Measurements from ENCODE around the gene CSMD2. TPM values are rescaled to one million over a fixed set of nuclear protein-coding genes. Genes with fewer than 3 reads are reported as not detected.

CSMD2 gene
- total RNA-seq, 3 donors from 2014 or later: 0.12 to 0.41 (median 0.28) TPM

DNA sequence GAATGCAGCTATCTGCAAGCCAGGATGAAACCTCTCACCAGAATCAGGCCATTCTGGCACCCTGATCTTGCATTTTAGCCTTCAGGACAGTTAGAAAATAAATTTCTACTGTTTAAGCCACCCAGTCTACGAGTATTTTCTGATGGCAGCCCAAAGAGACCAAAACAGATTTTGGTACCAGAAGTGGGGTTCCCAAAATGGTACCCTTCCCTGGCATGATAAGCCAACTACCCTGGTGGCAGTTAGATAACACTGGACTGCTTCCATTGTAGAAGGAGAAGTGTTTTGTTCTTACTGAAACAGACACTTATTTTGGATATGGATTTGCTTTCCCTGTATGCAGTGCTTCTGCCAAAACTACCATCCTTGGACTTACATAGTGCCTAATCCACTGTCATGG is 115.0 kb downstream of the CSMD2 start:
- no peak for TF ChIP-seq CTCF (IDR thresholded peaks at IDR 0.05)
- Histone ChIP-seq H3K36me3 (ENCODE audit: low read depth) (no peaks in the 10 kb centered on the region), H3K4me3 (no peak overlapping the region), H3K4me1 (ENCODE audit: low read depth) (no peaks in the 10 kb centered on the region), H3K9me3 (peaks cover 3% of the 10 kb centered on the region)
- DNase-seq: no peak
- ATAC-seq: no peak
- intact Hi-C loops (cut with DNase I, micrococcal nuclease): no loop called here

- H3K36me3 ChIP-seq (ENCODE audit: low read depth): no peaks in the 10 kb centered on the region
- intact Hi-C loops (cut with DNase I, micrococcal nuclease): no loop called here
- no peak overlapping the region for H3K4me3 ChIP-seq
- H3K4me1 ChIP-seq (ENCODE audit: low read depth): no peaks in the 10 kb centered on the region
- DNase-seq (no peak), ATAC-seq (no peak)
- H3K9me3 ChIP-seq: peaks cover 3% of the 10 kb centered on the region
- no peak for TF ChIP-seq CTCF (IDR thresholded peaks at IDR 0.05)
Measured at GRCh38 chr1:34049477-34049876, 115.6 kb downstream of the CSMD2 start.

DNA sequence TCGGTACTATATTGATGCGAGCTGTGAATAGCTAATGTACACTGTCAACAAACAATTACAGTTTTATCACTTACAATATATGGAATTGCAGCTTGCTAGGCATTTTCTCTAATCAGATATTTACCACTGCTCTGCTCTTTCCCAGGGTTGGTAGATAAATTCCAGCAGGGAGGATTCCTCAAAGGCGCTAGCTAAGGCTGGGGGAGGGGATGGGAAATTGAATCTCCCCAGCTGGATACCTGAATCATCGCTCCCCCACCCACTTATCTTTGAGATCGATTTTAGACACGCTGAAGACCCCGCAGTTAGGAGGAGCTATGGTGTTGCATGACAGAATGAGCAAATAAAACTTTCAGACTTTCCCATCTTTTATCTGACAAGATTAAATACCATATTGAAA is 127.2 kb downstream of the CSMD2 start:
- ATAC-seq: no peak
- no peak overlapping the region for H3K4me3 ChIP-seq

DNA sequence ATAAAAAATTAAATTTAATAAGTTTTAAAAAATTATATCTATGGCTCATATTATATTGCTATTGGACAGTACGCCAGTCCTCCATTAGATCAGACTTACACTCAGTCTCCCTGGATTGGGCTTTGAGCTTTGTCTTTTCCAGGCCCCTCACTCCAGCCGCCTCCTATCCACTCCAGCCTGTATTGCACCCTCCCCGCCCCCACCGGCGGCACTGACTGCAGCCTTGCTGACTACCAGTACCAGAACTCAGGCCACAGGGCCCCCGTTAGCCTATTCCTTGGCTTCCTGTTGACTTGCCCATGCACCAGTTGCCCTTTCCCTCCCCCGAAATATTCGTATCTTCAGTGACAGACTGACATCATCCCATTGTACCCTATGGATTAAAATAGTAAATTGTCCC is 127.9 kb downstream of the CSMD2 start:
- DNase-seq: no peak
- no peaks in the 10 kb centered on the region for H3K4me1 ChIP-seq (ENCODE audit: low read depth)
- no peaks in the 10 kb centered on the region for H3K9me3 ChIP-seq
- H3K4me3 ChIP-seq: no peak overlapping the region
- TF ChIP-seq CTCF (IDR thresholded peaks at IDR 0.05): no peak
- no peak for ATAC-seq
- no peaks in the 10 kb centered on the region for H3K36me3 ChIP-seq (ENCODE audit: low read depth)
- intact Hi-C loops (cut with DNase I, micrococcal nuclease): no loop called here

More for the DNA sequence above, 127.2 kb downstream of the CSMD2 start:
- intact Hi-C loops (cut with DNase I, micrococcal nuclease): no loop called here
- no peaks in the 10 kb centered on the region for H3K4me1 ChIP-seq (ENCODE audit: low read depth)
- H3K36me3 ChIP-seq (ENCODE audit: low read depth): no peaks in the 10 kb centered on the region
- TF ChIP-seq CTCF (IDR thresholded peaks at IDR 0.05): no peak
- H3K9me3 ChIP-seq: no peaks in the 10 kb centered on the region
- no peak for DNase-seq

DNA sequence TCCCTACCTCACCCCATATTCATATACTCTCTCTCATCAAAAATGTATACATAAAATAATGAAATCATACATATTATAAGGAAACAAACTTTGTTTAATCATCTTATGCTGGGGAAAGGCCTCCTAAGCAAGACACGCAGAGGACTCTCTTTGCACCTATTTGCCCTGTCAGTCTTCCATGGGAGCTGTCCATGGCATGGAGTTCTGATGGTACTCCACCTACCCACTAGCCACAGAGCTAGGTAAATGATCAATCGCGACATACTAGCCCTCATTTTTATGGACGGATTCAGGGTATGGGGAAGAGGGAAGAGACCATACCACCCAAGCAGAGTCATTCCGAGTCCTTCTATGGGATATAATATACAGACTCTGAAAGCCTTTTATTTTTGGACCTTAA is 131.0 kb downstream of the CSMD2 start:
- TF ChIP-seq CTCF (IDR thresholded peaks at IDR 0.05): no peak
- Histone ChIP-seq H3K36me3 (ENCODE audit: low read depth) (no peaks in the 10 kb centered on the region), H3K4me3 (no peak overlapping the region), H3K4me1 (ENCODE audit: low read depth) (no peaks in the 10 kb centered on the region), H3K9me3 (no peaks in the 10 kb centered on the region)
- ATAC-seq (no peak), DNase-seq (no peak)
- intact Hi-C loops (cut with DNase I, micrococcal nuclease): no loop called here

DNA sequence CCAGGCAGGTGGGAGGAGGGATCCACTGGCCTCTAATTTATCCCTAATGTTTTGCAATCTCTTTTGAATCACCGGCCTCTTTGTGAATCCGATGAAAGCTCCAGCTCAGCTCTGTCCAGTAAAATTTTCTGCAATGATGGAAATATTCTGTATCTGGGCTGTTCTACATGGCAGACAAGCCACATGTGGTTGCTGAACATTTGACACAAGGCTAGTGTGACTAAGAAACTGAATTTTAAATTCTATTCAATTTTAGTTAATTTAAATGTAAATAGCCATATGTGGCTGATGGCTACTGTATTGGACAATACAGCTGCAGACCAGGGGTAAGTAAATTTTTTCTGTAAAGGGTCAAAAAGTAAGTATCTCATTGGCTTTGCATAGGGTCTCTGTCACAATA is 135.1 kb downstream of the CSMD2 start:
- Histone ChIP-seq H3K4me3 (no peak overlapping the region), H3K4me1 (ENCODE audit: low read depth) (no peaks in the 10 kb centered on the region), H3K9me3 (no peaks in the 10 kb centered on the region), H3K36me3 (ENCODE audit: low read depth) (no peaks in the 10 kb centered on the region)
- DNase-seq (no peak), ATAC-seq (no peak)
- TF ChIP-seq CTCF (IDR thresholded peaks at IDR 0.05): no peak
- intact Hi-C loops (cut with DNase I, micrococcal nuclease): no loop called here

Data from mucosa of descending colon (tissue), 3 donors.